ENCODE results near the gene IL20RB. TPM values are rescaled to one million over a fixed set of nuclear protein-coding genes. Genes with fewer than 3 reads are reported as not detected.

The IL20RB gene
- total RNA-seq, 1 experiment from 2014 or later = 4.2 TPM

- Histone ChIP-seq H3K4me1 (ENCODE audit: insufficient read depth, low read length, poor library complexity, severe bottlenecking) (peaks cover 10% of the 10 kb centered on the region), H3K27ac (ENCODE audit: low read depth, low read length, poor library complexity, severe bottlenecking) (no peak overlapping the region), H3K36me3 (ENCODE audit: insufficient read depth, low read length, poor library complexity, severe bottlenecking) (no peaks in the 10 kb centered on the region), H3K27me3 (replicated peaks; ENCODE audit: insufficient read depth, low read depth, low read length, poor library complexity) (no peaks in the 10 kb centered on the region), H3K9me3 (ENCODE audit: low read depth, low read length, poor library complexity, severe bottlenecking) (no peaks in the 10 kb centered on the region), H3K4me3 (ENCODE audit: low read depth, low read length, poor library complexity, severe bottlenecking) (no peak overlapping the region)
- DNase-seq (ENCODE audit: low spot score) = no peak
- intact Hi-C loops (cut with micrococcal nuclease; ENCODE audit: unreplicated experiment) = no loop called here
- POLR2A ChIA-PET (ENCODE audit: low non-redundant PET) = no interaction called here
- TF ChIP-seq, protein P1, sequence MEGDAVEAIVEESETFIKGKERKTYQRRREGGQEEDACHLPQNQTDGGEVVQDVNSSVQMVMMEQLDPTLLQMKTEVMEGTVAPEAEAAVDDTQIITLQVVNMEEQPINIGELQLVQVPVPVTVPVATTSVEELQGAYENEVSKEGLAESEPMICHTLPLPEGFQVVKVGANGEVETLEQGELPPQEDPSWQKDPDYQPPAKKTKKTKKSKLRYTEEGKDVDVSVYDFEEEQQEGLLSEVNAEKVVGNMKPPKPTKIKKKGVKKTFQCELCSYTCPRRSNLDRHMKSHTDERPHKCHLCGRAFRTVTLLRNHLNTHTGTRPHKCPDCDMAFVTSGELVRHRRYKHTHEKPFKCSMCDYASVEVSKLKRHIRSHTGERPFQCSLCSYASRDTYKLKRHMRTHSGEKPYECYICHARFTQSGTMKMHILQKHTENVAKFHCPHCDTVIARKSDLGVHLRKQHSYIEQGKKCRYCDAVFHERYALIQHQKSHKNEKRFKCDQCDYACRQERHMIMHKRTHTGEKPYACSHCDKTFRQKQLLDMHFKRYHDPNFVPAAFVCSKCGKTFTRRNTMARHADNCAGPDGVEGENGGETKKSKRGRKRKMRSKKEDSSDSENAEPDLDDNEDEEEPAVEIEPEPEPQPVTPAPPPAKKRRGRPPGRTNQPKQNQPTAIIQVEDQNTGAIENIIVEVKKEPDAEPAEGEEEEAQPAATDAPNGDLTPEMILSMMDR (conservative IDR thresholded peaks at IDR 0.05; ENCODE audit: low read depth, low read length) = no peak
- TF ChIP-seq EZH2 (IDR thresholded peaks at IDR 0.05; ENCODE audit: borderline replicate concordance, low read depth, low read length, poor library complexity, severe bottlenecking) = no peak
- no TSS peak for BruUV-seq (replicated peaks)
- CTCF ChIA-PET = no interaction called here
These were observed 50.3 kb downstream of the IL20RB start for GRCh38 chr3:137008131-137008530.

DNA sequence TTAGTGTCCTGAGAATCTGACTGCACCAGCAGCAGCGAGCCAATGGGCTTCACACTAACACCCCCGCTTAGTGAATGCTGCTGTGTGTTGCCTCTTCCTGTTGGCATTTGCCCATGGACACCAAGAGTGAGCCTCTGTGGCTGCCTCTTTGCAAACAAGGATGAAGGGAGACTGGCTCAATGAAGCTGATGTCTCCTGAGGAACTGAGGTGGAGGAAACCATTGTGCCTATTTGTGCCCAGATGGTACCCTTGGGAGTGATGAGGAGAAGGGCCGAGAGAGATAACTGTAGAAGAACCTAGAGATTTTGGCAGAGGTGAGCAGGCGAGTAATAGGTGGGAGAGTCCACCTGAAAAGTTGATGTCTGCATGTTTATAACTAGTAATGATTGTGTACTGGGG lies 51.2 kb downstream of the IL20RB start:
- BruUV-seq (replicated peaks) = no TSS peak
- no peak overlapping the region for H3K4me3 ChIP-seq (ENCODE audit: low read depth, low read length, poor library complexity, severe bottlenecking)
- ChIA-PET POLR2A (ENCODE audit: low non-redundant PET) (no interaction called here), CTCF (no interaction called here)
- H3K36me3 ChIP-seq (ENCODE audit: insufficient read depth, low read length, poor library complexity, severe bottlenecking) = no peaks in the 10 kb centered on the region
- H3K27me3 ChIP-seq (replicated peaks; ENCODE audit: insufficient read depth, low read depth, low read length, poor library complexity) = no peaks in the 10 kb centered on the region
- H3K27ac ChIP-seq (ENCODE audit: low read depth, low read length, poor library complexity, severe bottlenecking) = no peak overlapping the region
- DNase-seq (ENCODE audit: low spot score) = no peak
- no peaks in the 10 kb centered on the region for H3K9me3 ChIP-seq (ENCODE audit: low read depth, low read length, poor library complexity, severe bottlenecking)
- peaks cover 10% of the 10 kb centered on the region for H3K4me1 ChIP-seq (ENCODE audit: insufficient read depth, low read length, poor library complexity, severe bottlenecking)
- TF ChIP-seq, protein P1 (conservative IDR thresholded peaks at IDR 0.05; ENCODE audit: low read depth, low read length) = no peak
- no peak for TF ChIP-seq EZH2 (IDR thresholded peaks at IDR 0.05; ENCODE audit: borderline replicate concordance, low read depth, low read length, poor library complexity, severe bottlenecking)
- intact Hi-C loops (cut with micrococcal nuclease; ENCODE audit: unreplicated experiment) = no loop called here

GRCh38 chr3:137010137-137010536 lies 52.4 kb downstream of the IL20RB start:
- Histone ChIP-seq H3K4me1 (ENCODE audit: insufficient read depth, low read length, poor library complexity, severe bottlenecking) (peaks cover 10% of the 10 kb centered on the region), H3K27ac (ENCODE audit: low read depth, low read length, poor library complexity, severe bottlenecking) (no peak overlapping the region), H3K36me3 (ENCODE audit: insufficient read depth, low read length, poor library complexity, severe bottlenecking) (no peaks in the 10 kb centered on the region), H3K9me3 (ENCODE audit: low read depth, low read length, poor library complexity, severe bottlenecking) (no peaks in the 10 kb centered on the region), H3K4me3 (ENCODE audit: low read depth, low read length, poor library complexity, severe bottlenecking) (no peak overlapping the region), H3K27me3 (replicated peaks; ENCODE audit: insufficient read depth, low read depth, low read length, poor library complexity) (no peaks in the 10 kb centered on the region)
- POLR2A ChIA-PET (ENCODE audit: low non-redundant PET) = no interaction called here
- intact Hi-C loops (cut with micrococcal nuclease; ENCODE audit: unreplicated experiment) = loop anchor here (5.0 to 10.0 kb wide), 3 partner anchors 193 to 705 kb away; partner anchors contain the start of gene SLC35G2
- no TSS peak for BruUV-seq (replicated peaks)
- no peak for DNase-seq (ENCODE audit: low spot score)
- CTCF ChIA-PET = no interaction called here
- no peak for TF ChIP-seq EZH2 (IDR thresholded peaks at IDR 0.05; ENCODE audit: borderline replicate concordance, low read depth, low read length, poor library complexity, severe bottlenecking)
- TF ChIP-seq, protein P1 (conservative IDR thresholded peaks at IDR 0.05; ENCODE audit: low read depth, low read length) = no peak

All from A673 (cell line).